ENCODE results near the gene TSPAN17. TPM values are rescaled to one million over a fixed set of nuclear protein-coding genes. Genes with fewer than 3 reads are reported as not detected.
"Not testable (repeated sequence)": the region's sequence is repeated elsewhere in the genome, so short reads cannot be mapped to it uniquely, and the experiment has no call there.

TSPAN17 gene
- total and polyA plus RNA-seq, 11 donors = 15.4 to 59.3 (median 30.9) TPM

DNA sequence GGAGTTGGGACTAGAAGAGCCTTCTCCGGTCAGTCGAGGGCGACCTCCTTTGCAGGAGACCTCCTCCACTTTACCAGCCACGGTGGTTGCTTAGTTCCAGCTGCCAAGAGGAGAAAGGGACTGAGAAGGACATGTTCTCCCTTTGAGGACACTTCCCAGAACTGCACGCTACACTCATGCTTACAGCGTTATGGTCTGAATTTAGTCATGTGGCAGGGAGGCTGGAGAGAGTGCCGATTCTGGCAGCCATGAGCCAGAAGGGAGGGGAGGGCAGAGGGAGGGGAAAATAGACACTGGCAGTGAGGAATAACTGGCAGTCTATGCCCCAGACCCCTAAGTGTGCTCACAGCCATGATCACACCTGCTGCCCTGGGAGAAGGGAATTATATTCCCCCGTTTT is 47.8 kb downstream of the TSPAN17 start:
- intact Hi-C loops (cut with DNase I) = no loop called here
- DNase-seq = peak in 1 of 5 donors; percentile 53
- H3K4me1 ChIP-seq = peaks cover 0 to 14% (median 1%) of the 10 kb centered on the region in 12 donors
- H3K9me3 ChIP-seq = no peaks in the 10 kb centered on the region
- peaks cover 3 to 93% (median 27%) of the 10 kb centered on the region in 9 donors for H3K27me3 ChIP-seq
- H3K27ac ChIP-seq = peak overlapping the region in 1 of 12 donors; percentile 3
- H3K4me3 ChIP-seq = no peak overlapping the region
- ATAC-seq = peak; percentile 66 to 88 (median 84)
- no peaks in the 10 kb centered on the region for H3K36me3 ChIP-seq
- WGBS, 4 donors = 54 to 60% (median 57%) methylated on average over 8 of the region's 8 CpGs
- TF ChIP-seq POLR2A (IDR thresholded peaks at IDR 0.05) (no peak), CTCF (IDR thresholded peaks at IDR 0.05) (no peak)

- DNase-seq (peak in 1 of 5 donors; percentile 13), ATAC-seq (no peak)
- H3K27me3 ChIP-seq = peaks cover 3 to 91% (median 25%) of the 10 kb centered on the region in 9 donors
- no peaks in the 10 kb centered on the region for H3K36me3 ChIP-seq
- H3K9me3 ChIP-seq = no peaks in the 10 kb centered on the region
- no peak overlapping the region for H3K27ac ChIP-seq
- 60 to 70% (median 63%) methylated on average over 8 to 10 of the region's 10 CpGs for WGBS, 4 donors
- peaks cover 0 to 14% (median 1%) of the 10 kb centered on the region in 12 donors for H3K4me1 ChIP-seq
- intact Hi-C loops (cut with DNase I) = no loop called here
- TF ChIP-seq POLR2A (IDR thresholded peaks at IDR 0.05) (no peak), CTCF (IDR thresholded peaks at IDR 0.05) (no peak)
- H3K4me3 ChIP-seq = no peak overlapping the region
Observed at GRCh38 chr5:176697267-176697933, 50.1 kb downstream of the TSPAN17 start.

DNA sequence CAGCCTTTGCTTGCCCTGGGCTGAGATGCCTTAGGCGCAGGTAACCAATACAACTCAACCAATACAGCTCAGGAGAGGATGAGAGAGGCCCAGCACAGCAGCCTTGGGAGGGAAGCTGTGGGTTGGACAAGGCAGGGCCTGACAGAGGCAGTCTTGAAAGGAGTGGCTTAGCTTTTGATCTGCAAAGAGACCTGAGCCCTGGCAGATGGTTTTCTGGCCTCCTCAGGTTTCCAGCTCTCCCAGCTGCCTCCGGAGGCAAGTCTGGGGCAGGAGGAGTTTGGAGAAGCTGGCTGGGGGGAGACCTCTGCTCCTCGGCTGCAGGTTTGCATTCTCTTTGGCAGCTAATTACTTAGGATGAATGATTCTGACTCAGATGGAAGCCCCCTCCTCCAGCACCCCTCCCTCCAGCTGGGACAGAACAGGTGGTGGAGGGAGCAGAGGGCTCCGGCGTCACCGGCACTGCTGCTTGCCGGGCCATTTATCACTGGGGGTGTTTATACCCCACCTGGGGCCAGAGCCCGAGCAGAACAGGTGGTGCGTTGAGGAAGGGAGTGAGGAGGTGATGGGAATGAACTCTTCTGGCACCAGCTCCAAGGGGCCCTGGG is 50.8 kb downstream of the TSPAN17 start:
- no peak for ATAC-seq
- intact Hi-C loops (cut with DNase I) = no loop called here
- H3K27ac ChIP-seq = no peak overlapping the region
- peaks cover 0 to 10% (median under 1%) of the 10 kb centered on the region in 12 donors for H3K4me1 ChIP-seq
- TF ChIP-seq CTCF (IDR thresholded peaks at IDR 0.05) (no peak), POLR2A (IDR thresholded peaks at IDR 0.05) (no peak)
- WGBS, 4 donors = 21 to 33% (median 32%) methylated on average over 9 of the region's 9 CpGs
- H3K9me3 ChIP-seq = no peaks in the 10 kb centered on the region
- no peaks in the 10 kb centered on the region for H3K36me3 ChIP-seq
- peak in 1 of 5 donors; percentile 6 for DNase-seq
- no peak overlapping the region for H3K4me3 ChIP-seq
- peaks cover 3 to 85% (median 25%) of the 10 kb centered on the region in 9 donors for H3K27me3 ChIP-seq

DNA sequence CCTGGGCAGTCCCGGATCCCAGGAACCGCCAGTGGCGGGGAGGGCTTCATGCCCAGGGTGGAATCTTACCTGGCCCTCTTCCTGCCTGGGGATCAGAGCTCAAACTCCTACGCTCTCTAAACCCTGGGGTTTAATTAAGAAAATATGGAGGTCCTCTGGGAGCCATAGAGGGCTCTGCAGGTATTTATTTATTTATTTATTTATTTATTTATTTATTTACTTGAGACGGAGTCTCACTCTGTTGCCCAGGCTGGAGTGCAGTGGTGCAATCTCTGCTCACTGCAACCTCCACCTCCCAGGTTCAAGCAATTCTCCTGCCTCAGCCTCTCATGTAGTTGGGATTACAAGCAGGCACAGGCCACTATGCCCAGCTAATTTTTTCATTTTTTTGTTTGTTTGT is 52.2 kb downstream of the TSPAN17 start:
- H3K4me1 ChIP-seq = peaks cover 0 to 10% (median 0%) of the 10 kb centered on the region in 12 donors
- H3K36me3 ChIP-seq; H3K27ac ChIP-seq; DNase-seq; ATAC-seq; H3K4me3 ChIP-seq; H3K9me3 ChIP-seq; intact Hi-C loops (cut with DNase I): not testable (repeated sequence)
- 87 to 94% (median 90%) methylated on average over 5 of the region's 5 CpGs for WGBS, 4 donors
- peaks cover 3 to 86% (median 24%) of the 10 kb centered on the region in 9 donors for H3K27me3 ChIP-seq
